GM19397 (cell line): Measurements from ENCODE around the gene KRT15.

Source experiments
- ATAC-seq: cut with Tn5 transposase; IDR thresholded peaks from one replicate; pipeline ENCODE4 v1.9.1; 2021; ENCODE audit warnings: mild to moderate bottlenecking, moderate library complexity; ENCODE audit not compliant: unreplicated experiment

The KRT15 gene

GRCh38 chr17:41484920-41485904, 33.5 kb downstream of the KRT15 start:
- no peak for ATAC-seq

GRCh38 chr17:41483991-41484826, 34.5 kb downstream of the KRT15 start:
- no peak for ATAC-seq

- ATAC-seq = no peak
Observed at GRCh38 chr17:41483531-41483930, 35.2 kb downstream of the KRT15 start.

GRCh38 chr17:41481036-41481435, 37.7 kb downstream of the KRT15 start, which contains the start of gene KRT35:
Gene KRT35 (minus strand): TSS chr17:41481151. CDS start chr17:41481097, 54 bp downstream.
- no peak for ATAC-seq

GRCh38 chr17:41480581-41480980, 38.1 kb downstream of the KRT15 start:
- no peak for ATAC-seq

- no peak for ATAC-seq
Observed at GRCh38 chr17:41480136-41480535, 38.6 kb downstream of the KRT15 start.

- ATAC-seq = no peak
Observed at GRCh38 chr17:41478237-41478636, 40.5 kb downstream of the KRT15 start.

- ATAC-seq = no peak
Observed at GRCh38 chr17:41476866-41477815, 41.5 kb downstream of the KRT15 start.

GRCh38 chr17:41475421-41475820, 43.3 kb downstream of the KRT15 start:
- no peak for ATAC-seq

GRCh38 chr17:41474863-41475262, 43.8 kb downstream of the KRT15 start:
- no peak for ATAC-seq

- no peak for ATAC-seq
Observed at GRCh38 chr17:41468346-41468745, 50.3 kb downstream of the KRT15 start.

GRCh38 chr17:41467561-41467960, 51.1 kb downstream of the KRT15 start:
- no peak for ATAC-seq

GRCh38 chr17:41466988-41467387, 51.7 kb downstream of the KRT15 start, which contains the start of gene KRT32:
Gene KRT32 (minus strand): TSS chr17:41467386. CDS start chr17:41467325, 61 bp downstream.
- ATAC-seq = no peak

GRCh38 chr17:41464682-41465081, 54.0 kb downstream of the KRT15 start:
- ATAC-seq = no peak

- no peak for ATAC-seq
Observed at GRCh38 chr17:41464173-41464572, 54.5 kb downstream of the KRT15 start.

- no peak for ATAC-seq
Observed at GRCh38 chr17:41463746-41464145, 54.9 kb downstream of the KRT15 start.
